PFSK-1 (cell line): ENCODE data around the gene NUDCD3.

Experiments
- FOXP2 ChIP-seq: optimal IDR thresholded peaks from 2 replicates; pipeline ENCODE3; 2011; ENCODE audit warnings: borderline replicate concordance, control low read depth, inconsistent platforms; ENCODE audit not compliant: insufficient read depth; ENCODE audit errors: extremely low read length, extremely low read depth
- POLR2AphosphoS5 ChIP-seq: IDR thresholded peaks from 2 replicates; pipeline ENCODE4 v1.6.1; 2012; ENCODE audit warnings: low read depth, mild to moderate bottlenecking, control low read depth, low read length, moderate library complexity
- REST ChIP-seq, 2 experiments: IDR thresholded peaks; 2 replicates each; pipeline versions ENCODE4 v1.6.1 to v1.8.0; 2011 to 2012; ENCODE audit warnings: low read depth in 2 of 2, low read length in 2 of 2, control low read depth in 1 of 2, inconsistent platforms in 1 of 2, mild to moderate bottlenecking in 1 of 2, moderate library complexity in 1 of 2; ENCODE audit not compliant: insufficient read depth in 1 of 2
- SIN3A ChIP-seq: IDR thresholded peaks from 2 replicates; pipeline ENCODE4 v1.6.1; 2012; ENCODE audit warnings: mild to moderate bottlenecking, low read length, moderate library complexity, borderline replicate concordance; ENCODE audit not compliant: insufficient read depth
- TAF1 ChIP-seq: IDR thresholded peaks from 2 replicates; pipeline ENCODE4 v1.6.1; 2012; ENCODE audit warnings: low read length, control low read depth, borderline replicate concordance; ENCODE audit not compliant: insufficient read depth

NUDCD3 gene

DNA sequence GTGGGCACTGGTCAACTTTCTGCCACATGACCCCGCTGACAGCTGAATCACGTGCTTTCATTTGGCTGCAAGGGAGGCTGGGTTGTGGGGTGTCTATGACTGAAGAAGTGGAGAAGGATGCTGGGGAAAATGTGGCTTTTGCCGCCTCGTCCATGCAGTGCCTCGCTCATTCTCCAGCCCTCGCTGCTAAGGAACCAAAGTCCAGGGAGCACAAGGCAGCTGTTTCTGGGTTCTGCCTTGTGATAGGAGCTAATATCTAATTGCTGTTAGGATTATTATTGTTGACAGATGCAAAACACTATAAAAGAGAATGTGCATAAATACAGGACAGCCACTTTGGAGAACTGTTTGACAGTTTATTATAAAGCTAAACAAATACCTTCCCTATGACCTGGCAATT is 160.1 kb downstream of the NUDCD3 start:
- TF ChIP-seq POLR2AphosphoS5, result no peak
- no peak for TF ChIP-seq FOXP2
- TF ChIP-seq REST (IDR thresholded peaks at IDR 0.05; ENCODE audit: insufficient read depth in 1 of 2, low read depth in 2 of 2, low read length in 2 of 2), result no peak
- no peak for TF ChIP-seq TAF1
- no peak for TF ChIP-seq SIN3A

DNA sequence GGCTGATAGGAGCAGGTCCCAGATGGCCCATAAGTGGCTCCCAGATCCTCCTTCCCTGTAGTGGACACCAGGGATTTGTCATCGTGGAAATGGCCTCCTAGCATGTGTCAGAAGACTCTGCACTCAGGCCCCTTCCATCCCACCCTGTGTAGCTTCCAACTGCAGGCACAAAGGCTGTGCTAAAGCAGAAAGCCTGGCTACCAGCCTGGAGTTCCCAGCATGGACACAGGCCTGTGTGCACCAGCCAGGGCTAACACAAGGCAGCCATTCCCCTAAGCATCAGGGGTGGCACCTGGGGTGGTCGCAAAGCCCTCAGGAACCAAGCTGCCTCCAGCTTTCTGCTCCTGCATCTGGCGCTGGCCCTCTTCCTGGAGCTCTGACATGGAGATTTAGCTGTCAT is 160.6 kb downstream of the NUDCD3 start:
- TF ChIP-seq TAF1 (no peak), SIN3A (no peak), POLR2AphosphoS5 (no peak)
